IPS-15b (cell line): Measurements from ENCODE around the gene R3HDM4.
"Not testable (repeated sequence)": the region's sequence is repeated elsewhere in the genome, so short reads cannot be mapped to it uniquely, and the experiment has no call there.

Experiments
- H3K27me3 ChIP-seq: one replicate; pipeline ENCODE4 v1.6.1; 2013; ENCODE audit warnings: low read length; ENCODE audit not compliant: control insufficient read depth, insufficient read depth
- H3K36me3 ChIP-seq: one replicate; pipeline ENCODE4 v1.6.1; 2013; ENCODE audit warnings: low read length; ENCODE audit not compliant: control insufficient read depth, insufficient read depth
- H3K4me1 ChIP-seq: one replicate; pipeline ENCODE4 v1.6.1; 2013; ENCODE audit warnings: mild to moderate bottlenecking, low read length; ENCODE audit not compliant: control insufficient read depth, insufficient read depth
- H3K4me3 ChIP-seq: one replicate; pipeline ENCODE4 v1.5.1; 2013; ENCODE audit warnings: low read depth, low read length
- H3K9ac ChIP-seq: one replicate; pipeline ENCODE4 v1.6.1; 2013; ENCODE audit warnings: low read depth, mild to moderate bottlenecking, low read length
- H3K9me3 ChIP-seq: one replicate; pipeline ENCODE4 v1.6.1; 2013; ENCODE audit warnings: mild to moderate bottlenecking, low read length; ENCODE audit not compliant: control insufficient read depth, insufficient read depth

The R3HDM4 gene

GRCh38 chr19:877992-878660 is 34.9 kb downstream of the R3HDM4 start:
- H3K9ac ChIP-seq, H3K9me3 ChIP-seq, H3K4me3 ChIP-seq, H3K27me3 ChIP-seq, H3K4me1 ChIP-seq: not testable (repeated sequence)
- peaks cover 37% of the 10 kb centered on the region for H3K36me3 ChIP-seq

- Histone ChIP-seq H3K9me3 (no peaks in the 10 kb centered on the region), H3K4me1 (peaks cover 2% of the 10 kb centered on the region), H3K27me3 (no peaks in the 10 kb centered on the region), H3K36me3 (peaks cover 32% of the 10 kb centered on the region), H3K9ac (no peak overlapping the region), H3K4me3 (no peak overlapping the region)
These were observed 36.2 kb downstream of the R3HDM4 start for GRCh38 chr19:876780-877314.

GRCh38 chr19:876089-876488 is 36.9 kb downstream of the R3HDM4 start:
- no peak overlapping the region for H3K4me3 ChIP-seq

GRCh38 chr19:875265-875879 is 37.6 kb downstream of the R3HDM4 start:
- H3K36me3 ChIP-seq = peaks cover 30% of the 10 kb centered on the region
- no peaks in the 10 kb centered on the region for H3K27me3 ChIP-seq
- H3K9me3 ChIP-seq = no peaks in the 10 kb centered on the region
- no peak overlapping the region for H3K4me3 ChIP-seq
- H3K9ac ChIP-seq = no peak overlapping the region
- H3K4me1 ChIP-seq = peaks cover 2% of the 10 kb centered on the region

More at GRCh38 chr19:876089-876488, 36.9 kb downstream of the R3HDM4 start:
- Histone ChIP-seq H3K4me1 (peaks cover 2% of the 10 kb centered on the region), H3K9me3 (no peaks in the 10 kb centered on the region), H3K27me3 (no peaks in the 10 kb centered on the region), H3K9ac (no peak overlapping the region), H3K36me3 (peaks cover 27% of the 10 kb centered on the region)

- Histone ChIP-seq H3K9me3 (no peaks in the 10 kb centered on the region), H3K9ac (no peak overlapping the region), H3K27me3 (no peaks in the 10 kb centered on the region), H3K4me3 (no peak overlapping the region), H3K4me1 (peaks cover 2% of the 10 kb centered on the region), H3K36me3 (peaks cover 36% of the 10 kb centered on the region)
These were observed 39.4 kb downstream of the R3HDM4 start for GRCh38 chr19:873561-874041.

- Histone ChIP-seq H3K4me1 (peaks cover 2% of the 10 kb centered on the region), H3K36me3 (peaks cover 40% of the 10 kb centered on the region), H3K9me3 (no peaks in the 10 kb centered on the region), H3K9ac (no peak overlapping the region), H3K4me3 (no peak overlapping the region), H3K27me3 (no peaks in the 10 kb centered on the region)
These were observed 39.9 kb downstream of the R3HDM4 start for GRCh38 chr19:873084-873483.

- Histone ChIP-seq H3K4me3 (peak overlapping the region; percentile 26), H3K27me3 (no peaks in the 10 kb centered on the region), H3K4me1 (peaks cover 2% of the 10 kb centered on the region), H3K36me3 (peaks cover 44% of the 10 kb centered on the region), H3K9ac (no peak overlapping the region), H3K9me3 (no peaks in the 10 kb centered on the region)
These were observed 40.6 kb downstream of the R3HDM4 start for GRCh38 chr19:872266-872951.

- Histone ChIP-seq H3K9me3 (no peaks in the 10 kb centered on the region), H3K9ac (no peak overlapping the region), H3K4me3 (peak overlapping the region; percentile 26), H3K36me3 (peaks cover 39% of the 10 kb centered on the region), H3K27me3 (no peaks in the 10 kb centered on the region), H3K4me1 (peaks cover 2% of the 10 kb centered on the region)
These were observed 41.4 kb downstream of the R3HDM4 start for GRCh38 chr19:871446-872265.

- Histone ChIP-seq H3K9me3 (no peaks in the 10 kb centered on the region), H3K36me3 (peaks cover 36% of the 10 kb centered on the region), H3K9ac (no peak overlapping the region), H3K4me3 (no peak overlapping the region), H3K27me3 (no peaks in the 10 kb centered on the region), H3K4me1 (peaks cover 2% of the 10 kb centered on the region)
These were observed 42.0 kb downstream of the R3HDM4 start for GRCh38 chr19:870963-871401.

- Histone ChIP-seq H3K9ac (no peak overlapping the region), H3K4me1 (peaks cover 2% of the 10 kb centered on the region), H3K27me3 (no peaks in the 10 kb centered on the region), H3K36me3 (peaks cover 32% of the 10 kb centered on the region), H3K4me3 (no peak overlapping the region), H3K9me3 (no peaks in the 10 kb centered on the region)
These were observed 42.7 kb downstream of the R3HDM4 start for GRCh38 chr19:870314-870713.
